Activated T-helper 2 cell treated with anti-CD3 and anti-CD28 coated beads, Interferon-gamma antibody, Interleukin-2, Interleukin-4, amounts not matched to agents 10 μg/mL and 5 μg/mL and 100 μg/mL, durations not matched to agents 14 hours and 24 hours and 36 hours (primary cell): Measurements from ENCODE around the gene TRNT1. TPM values are rescaled to one million over a fixed set of nuclear protein-coding genes. Genes with fewer than 3 reads are reported as not detected.

ENCODE experiments used
- DNase-seq: peaks from one replicate; pipeline ENCODE4 v3.0.0; 2021; ENCODE audit warnings: low spot score
- H3K27ac Mint-ChIP-seq: one replicate; pipeline ENCODE4 v1.8.0; 2021; ENCODE audit warnings: mixed read lengths
- H3K27me3 Mint-ChIP-seq: one replicate; pipeline ENCODE4 v1.8.0; 2021; ENCODE audit warnings: low read depth, mixed read lengths
- H3K36me3 Mint-ChIP-seq: one replicate; pipeline ENCODE4 v1.8.0; 2021; ENCODE audit warnings: low read depth, mixed read lengths
- H3K4me1 Mint-ChIP-seq: one replicate; pipeline ENCODE4 v1.8.0; 2021; ENCODE audit warnings: low read depth, mixed read lengths
- H3K4me3 Mint-ChIP-seq: one replicate; pipeline ENCODE4 v1.8.0; 2021; ENCODE audit warnings: low read depth, mild to moderate bottlenecking, moderate library complexity, mixed read lengths
- H3K9me3 Mint-ChIP-seq: one replicate; pipeline ENCODE4 v1.8.0; 2021; ENCODE audit warnings: mixed read lengths
- intact Hi-C: fragments of 100-400 bp; cut with micrococcal nuclease; formaldehyde crosslinking; loops from one replicate; pipeline ENCODE4 v1.15.1; 2023
- total RNA-seq: library from RNA; stranded (reverse); gene quantifications from 2 replicates; pipeline ENCODE4 v1.2.3, GENCODE V29; 2022

The TRNT1 gene
- total RNA-seq, result 49.9 and 50.1 TPM in 2 replicates

GRCh38 chr3:3126477-3127431 is at the start of gene TRNT1:
Gene TRNT1 (plus strand): TSS chr3:3126940. CDS start chr3:3129041, 2,101 bp downstream.
- peak; percentile 93 for DNase-seq
- Mint-ChIP-seq H3K4me1 (peaks cover 12% of the 10 kb centered on the region), H3K27ac (peak within 1 kb of the TSS; percentile 95), H3K27me3 (no peaks in the 10 kb centered on the region), H3K4me3 (peak within 1 kb of the TSS; percentile 96), H3K36me3 (peaks cover 44% of the 10 kb centered on the region), H3K9me3 (no peaks in the 10 kb centered on the region)
- intact Hi-C loops, result loop anchor here (1.0 to 2.0 kb wide), 2 partner anchors 20 to 53 kb away; partner anchors contain the start of gene CRBN

GRCh38 chr3:3080309-3080708 is 46.4 kb upstream of the TRNT1 start:
- no peak for DNase-seq
- Mint-ChIP-seq H3K27me3 (no peaks in the 10 kb centered on the region), H3K36me3 (no peaks in the 10 kb centered on the region), H3K27ac (no peak overlapping the region), H3K9me3 (no peaks in the 10 kb centered on the region), H3K4me1 (no peaks in the 10 kb centered on the region), H3K4me3 (no peak overlapping the region)
- intact Hi-C loops, result no loop called here

GRCh38 chr3:3081381-3082233 is 45.1 kb upstream of the TRNT1 start:
- Mint-ChIP-seq H3K9me3 (no peaks in the 10 kb centered on the region), H3K27ac (no peak overlapping the region), H3K4me1 (no peaks in the 10 kb centered on the region), H3K4me3 (no peak overlapping the region), H3K36me3 (no peaks in the 10 kb centered on the region), H3K27me3 (no peaks in the 10 kb centered on the region)
- DNase-seq, result no peak
- intact Hi-C loops, result no loop called here

- Mint-ChIP-seq H3K9me3 (no peaks in the 10 kb centered on the region), H3K27me3 (no peaks in the 10 kb centered on the region), H3K4me3 (no peak overlapping the region), H3K27ac (no peak overlapping the region), H3K4me1 (no peaks in the 10 kb centered on the region), H3K36me3 (no peaks in the 10 kb centered on the region)
- no peak for DNase-seq
- intact Hi-C loops, result no loop called here
Observed at GRCh38 chr3:3082234-3082924, 44.4 kb upstream of the TRNT1 start.

GRCh38 chr3:3084890-3085289 is 41.9 kb upstream of the TRNT1 start:
- Mint-ChIP-seq H3K4me3 (no peak overlapping the region), H3K27ac (no peak overlapping the region), H3K9me3 (no peaks in the 10 kb centered on the region), H3K36me3 (no peaks in the 10 kb centered on the region), H3K27me3 (no peaks in the 10 kb centered on the region), H3K4me1 (no peaks in the 10 kb centered on the region)
- intact Hi-C loops, result no loop called here
- DNase-seq, result no peak

- H3K4me1 Mint-ChIP-seq, result no peaks in the 10 kb centered on the region
- intact Hi-C loops, result no loop called here
- no peaks in the 10 kb centered on the region for H3K9me3 Mint-ChIP-seq
- DNase-seq, result no peak
- H3K36me3 Mint-ChIP-seq, result no peaks in the 10 kb centered on the region
- no peaks in the 10 kb centered on the region for H3K27me3 Mint-ChIP-seq
- H3K27ac Mint-ChIP-seq, result no peak overlapping the region
- H3K4me3 Mint-ChIP-seq, result no peak overlapping the region
Observed at GRCh38 chr3:3085782-3086181, 41.0 kb upstream of the TRNT1 start.

- DNase-seq, result no peak
- H3K27me3 Mint-ChIP-seq, result no peaks in the 10 kb centered on the region
- intact Hi-C loops, result no loop called here
- no peaks in the 10 kb centered on the region for H3K9me3 Mint-ChIP-seq
- no peaks in the 10 kb centered on the region for H3K36me3 Mint-ChIP-seq
- no peak overlapping the region for H3K4me3 Mint-ChIP-seq
- no peak overlapping the region for H3K27ac Mint-ChIP-seq
- no peaks in the 10 kb centered on the region for H3K4me1 Mint-ChIP-seq
Observed at GRCh38 chr3:3086239-3086638, 40.5 kb upstream of the TRNT1 start.

- Mint-ChIP-seq H3K9me3 (no peaks in the 10 kb centered on the region), H3K27ac (no peak overlapping the region), H3K4me3 (no peak overlapping the region), H3K36me3 (no peaks in the 10 kb centered on the region), H3K27me3 (no peaks in the 10 kb centered on the region), H3K4me1 (no peaks in the 10 kb centered on the region)
- no peak for DNase-seq
- intact Hi-C loops, result no loop called here
Observed at GRCh38 chr3:3087279-3087678, 39.5 kb upstream of the TRNT1 start.

- intact Hi-C loops, result no loop called here
- no peak for DNase-seq
- H3K27ac Mint-ChIP-seq, result no peak overlapping the region
- H3K9me3 Mint-ChIP-seq, result no peaks in the 10 kb centered on the region
- H3K36me3 Mint-ChIP-seq, result no peaks in the 10 kb centered on the region
- H3K4me1 Mint-ChIP-seq, result no peaks in the 10 kb centered on the region
- H3K27me3 Mint-ChIP-seq, result no peaks in the 10 kb centered on the region
- no peak overlapping the region for H3K4me3 Mint-ChIP-seq
Observed at GRCh38 chr3:3087716-3088465, 38.8 kb upstream of the TRNT1 start.

- intact Hi-C loops, result no loop called here
- Mint-ChIP-seq H3K9me3 (no peaks in the 10 kb centered on the region), H3K4me3 (no peak overlapping the region), H3K27ac (no peak overlapping the region), H3K27me3 (no peaks in the 10 kb centered on the region), H3K4me1 (no peaks in the 10 kb centered on the region), H3K36me3 (no peaks in the 10 kb centered on the region)
- DNase-seq, result no peak
Observed at GRCh38 chr3:3089017-3089416, 37.7 kb upstream of the TRNT1 start.

GRCh38 chr3:3097958-3098357 is 28.8 kb upstream of the TRNT1 start:
- no peak overlapping the region for H3K27ac Mint-ChIP-seq
- H3K4me1 Mint-ChIP-seq, result no peaks in the 10 kb centered on the region
- no peaks in the 10 kb centered on the region for H3K36me3 Mint-ChIP-seq
- H3K9me3 Mint-ChIP-seq, result no peaks in the 10 kb centered on the region
- no peak for DNase-seq
- no peaks in the 10 kb centered on the region for H3K27me3 Mint-ChIP-seq
- intact Hi-C loops, result no loop called here
- no peak overlapping the region for H3K4me3 Mint-ChIP-seq
